ENCODE measurements around the gene NT5C2.

GRCh38 chr10:103241262-103242011, 48.4 kb upstream of the NT5C2 start:
- TF ChIP-seq POLR2A (IDR thresholded peaks at IDR 0.05; ENCODE audit: low read length) (no peak), GATA1 (IDR thresholded peaks at IDR 0.05; ENCODE audit: low read depth, low read length) (no peak)
